NOMO-1 (cell line): Measurements from ENCODE around the gene IMMP1L.

ENCODE experiments used
- DNase-seq, 2 experiments: peaks; one replicate each; lab custom pipeline; 2025; ENCODE audit not compliant: unreplicated experiment in 2 of 2; lab: John Stamatoyannopoulos, UW

Gene IMMP1L

GRCh38 chr11:31477528-31478222, 31.7 kb downstream of the IMMP1L start:
- no peak for DNase-seq

GRCh38 chr11:31474083-31474482, 35.3 kb downstream of the IMMP1L start:
- no peak for DNase-seq

- DNase-seq: no peak
Observed at GRCh38 chr11:31464436-31464835, 45.0 kb downstream of the IMMP1L start.

- DNase-seq: no peak
Observed at GRCh38 chr11:31455177-31455576, 54.2 kb downstream of the IMMP1L start.

- no peak for DNase-seq
Observed at GRCh38 chr11:31450841-31451240, 58.6 kb downstream of the IMMP1L start.

- DNase-seq: no peak
Observed at GRCh38 chr11:31449040-31449439, 60.4 kb downstream of the IMMP1L start.

- DNase-seq: no peak
Observed at GRCh38 chr11:31445621-31446020, 63.8 kb downstream of the IMMP1L start.

- DNase-seq: no peak
Observed at GRCh38 chr11:31443802-31444201, 65.6 kb downstream of the IMMP1L start.

- no peak for DNase-seq
Observed at GRCh38 chr11:31442086-31442485, 67.3 kb downstream of the IMMP1L start.

- DNase-seq: no peak
Observed at GRCh38 chr11:31441296-31441695, 68.1 kb downstream of the IMMP1L start.

GRCh38 chr11:31437742-31438435, 71.5 kb downstream of the IMMP1L start:
- no peak for DNase-seq

GRCh38 chr11:31433851-31434250, 75.6 kb downstream of the IMMP1L start:
- DNase-seq: no peak

GRCh38 chr11:31424652-31425051, 84.8 kb downstream of the IMMP1L start:
- DNase-seq: no peak

- no peak for DNase-seq
Observed at GRCh38 chr11:31422703-31423102, 86.7 kb downstream of the IMMP1L start.

GRCh38 chr11:31421820-31422219, 87.6 kb downstream of the IMMP1L start:
- no peak for DNase-seq

- DNase-seq: no peak
Observed at GRCh38 chr11:31419669-31420068, 89.8 kb downstream of the IMMP1L start.

- no peak for DNase-seq
Observed at GRCh38 chr11:31419138-31419537, 90.3 kb downstream of the IMMP1L start.

GRCh38 chr11:31417816-31418215, 91.6 kb downstream of the IMMP1L start:
- no peak for DNase-seq

- DNase-seq: no peak
Observed at GRCh38 chr11:31417357-31417756, 92.1 kb downstream of the IMMP1L start.

GRCh38 chr11:31415435-31415834, 94.0 kb downstream of the IMMP1L start:
- DNase-seq: no peak

- no peak for DNase-seq
Observed at GRCh38 chr11:31414338-31414737, 95.1 kb downstream of the IMMP1L start.

- DNase-seq: no peak
Observed at GRCh38 chr11:31412946-31413345, 96.5 kb downstream of the IMMP1L start.
